GM10248 (cell line): Measurements from ENCODE around the gene CCRL2.

Experiments
- CTCF ChIA-PET: fragments of 300-600 bp; sonication (Branson Sonifier 250); formaldehyde crosslinking; extraction: SDS; loops from one replicate; lab custom pipeline; 2021; ENCODE audit warnings: antibody characterized with exemption; lab: Yijun Ruan, JAX
- POLR2A ChIA-PET: fragments of 350-650 bp; sonication (Branson Sonifier 250); formaldehyde crosslinking; extraction: SDS; loops from one replicate; lab custom pipeline; 2020; ENCODE audit warnings: antibody characterized with exemption; lab: Yijun Ruan, JAX
- DNase-seq: peaks from one replicate; pipeline ENCODE4 v3.0.0; 2012; ENCODE audit errors: extremely low spot score
- CTCF ChIP-seq: IDR thresholded peaks from 2 replicates; pipeline ENCODE4 v1.5.1; 2012; ENCODE audit warnings: mild to moderate bottlenecking, low read depth; ENCODE audit errors: extremely low read depth, missing control alignments, control extremely low read depth

Gene CCRL2

GRCh38 chr3:46397111-46397510 is 9.9 kb upstream of the CCRL2 start:
- POLR2A ChIA-PET = no interaction called here
- CTCF ChIA-PET = no interaction called here

DNA sequence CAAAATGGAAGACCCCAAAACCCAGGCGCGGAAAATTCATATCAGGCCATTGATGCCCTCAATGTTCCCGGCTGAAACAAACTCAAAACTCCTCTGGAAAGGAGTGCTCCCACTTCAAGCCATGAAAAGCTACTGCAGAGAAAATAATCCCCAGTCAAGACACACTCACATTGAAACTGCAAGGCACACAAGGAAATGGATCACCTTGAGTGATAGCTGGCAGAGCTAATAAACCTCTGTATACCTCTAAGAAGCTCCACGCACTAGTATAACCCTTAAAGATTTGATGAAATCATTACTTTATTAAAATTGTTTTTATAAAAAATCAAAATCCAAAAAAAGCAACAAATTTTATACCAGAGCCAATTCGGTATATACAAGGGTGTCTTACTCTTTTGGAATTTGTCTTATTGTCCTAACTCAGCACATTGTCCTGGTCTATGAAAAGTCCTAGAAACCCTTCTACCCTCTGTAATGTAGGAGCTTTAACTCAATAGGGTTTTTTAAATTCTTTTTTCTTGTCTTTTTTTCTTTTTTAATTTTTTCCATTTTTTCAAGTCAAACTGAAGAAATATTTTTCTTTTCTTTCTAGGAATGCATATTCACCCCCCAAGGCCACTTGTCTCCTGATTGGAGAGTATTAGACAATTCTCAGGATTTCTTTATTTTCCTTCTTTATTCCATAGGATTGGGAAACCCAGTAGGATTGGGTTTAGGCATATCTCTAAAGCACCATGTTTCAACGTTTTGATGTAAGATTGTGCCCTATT is 8.7 kb upstream of the CCRL2 start:
- CTCF ChIA-PET = interaction anchor here (1.0 to 1.6 kb wide), 2 partner anchors 10 to 264 kb away, joined by 3 to 4 read pairs; no protein-coding TSS in a partner anchor

More at GRCh38 chr3:46397111-46397510, 9.9 kb upstream of the CCRL2 start:
- DNase-seq = no peak
- no peak for TF ChIP-seq CTCF

DNA sequence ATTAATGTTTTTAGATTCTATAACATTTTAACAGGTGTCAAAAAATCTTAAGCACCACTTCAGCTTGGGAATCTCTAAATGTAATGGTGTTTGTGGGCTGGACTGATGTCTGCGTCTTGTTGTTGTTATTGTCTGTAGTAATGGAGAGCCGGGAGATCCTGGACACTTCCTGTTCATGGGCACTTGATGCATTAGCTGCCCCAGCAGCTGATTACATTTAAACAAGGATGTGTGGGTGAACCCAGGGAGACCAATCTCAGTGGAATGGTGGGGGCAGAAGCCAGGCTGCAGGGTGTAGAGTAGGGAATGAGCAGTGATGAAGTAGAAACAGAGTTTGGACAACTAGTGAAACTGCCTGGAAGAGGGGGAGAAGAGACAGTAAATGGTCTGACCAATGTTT is 8.0 kb upstream of the CCRL2 start:
- POLR2A ChIA-PET = no interaction called here
- no peak for TF ChIP-seq CTCF
- DNase-seq = no peak
- CTCF ChIA-PET = interaction anchor here (1.6 kb wide), 1 partner anchor 265 kb away, joined by 3 read pairs; no protein-coding TSS in a partner anchor

More for the DNA sequence above, 8.7 kb upstream of the CCRL2 start:
- DNase-seq = no peak
- TF ChIP-seq CTCF = no peak
- POLR2A ChIA-PET = no interaction called here

DNA sequence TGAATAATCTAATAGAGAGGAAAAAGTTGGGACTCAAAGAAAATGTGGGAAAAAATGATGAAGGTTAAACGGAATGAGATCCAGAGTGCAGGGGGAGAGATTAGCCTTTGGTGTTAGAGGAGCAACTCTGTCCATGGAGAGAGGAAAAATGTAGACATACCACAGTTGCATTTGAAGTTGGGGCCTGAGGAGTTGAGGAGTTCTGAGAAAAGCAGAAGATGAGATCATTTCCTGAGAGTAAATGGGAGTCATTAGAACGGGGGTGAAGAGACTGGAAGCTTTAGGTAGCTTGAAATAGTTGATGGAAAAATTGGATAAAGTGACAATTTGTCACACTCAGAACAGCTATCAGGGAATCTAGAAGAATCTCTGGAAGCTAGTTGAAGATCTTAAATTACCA is 7.5 kb upstream of the CCRL2 start:
- no peak for TF ChIP-seq CTCF
- no peak for DNase-seq
- CTCF ChIA-PET = interaction anchor here (1.1 to 1.6 kb wide), 3 partner anchors 11 to 266 kb away, joined by 3 to 4 read pairs (median 3); no protein-coding TSS in a partner anchor
- POLR2A ChIA-PET = no interaction called here

DNA sequence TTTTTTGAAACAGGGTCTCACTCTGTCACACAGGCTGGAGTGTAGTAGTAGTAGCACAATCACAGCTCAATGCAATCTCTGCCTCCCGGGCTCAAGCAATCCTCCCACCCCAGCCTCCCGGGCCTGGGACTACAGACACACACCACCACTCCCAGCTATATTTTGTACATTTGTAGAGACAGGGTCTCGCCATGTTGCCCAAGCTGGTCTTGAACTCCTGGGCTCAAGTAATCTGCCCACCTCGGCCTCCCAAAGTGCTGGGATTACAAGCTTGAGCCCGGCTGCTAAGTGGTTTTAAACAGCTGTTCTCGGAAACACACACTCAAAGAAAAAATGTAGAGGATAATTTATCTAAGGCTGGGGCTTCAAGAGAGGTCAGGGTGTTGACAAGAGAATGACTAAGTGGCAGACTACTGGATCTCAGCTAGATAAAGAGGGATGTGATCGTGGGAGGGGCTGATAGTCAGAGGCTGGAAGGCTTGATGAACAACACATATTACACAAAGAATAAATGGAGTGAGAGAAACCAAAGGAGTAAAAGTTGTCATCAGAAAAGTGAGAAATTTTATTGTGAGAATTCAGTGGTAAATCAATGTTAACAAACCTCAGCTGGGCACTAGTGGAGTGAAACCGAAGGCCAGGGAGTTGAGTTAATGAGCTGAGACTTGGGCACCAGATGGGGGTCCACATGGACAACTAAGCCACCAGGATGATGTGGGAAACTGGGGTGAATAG is 6.9 kb upstream of the CCRL2 start:
- DNase-seq = no peak
- TF ChIP-seq CTCF = no peak
- ChIA-PET CTCF (interaction anchor here (0.8 to 2.0 kb wide), 5 partner anchors 9 to 230 kb away, joined by 3 to 6 read pairs (median 4); partner anchors contain the start of gene CCR5), POLR2A (no interaction called here)

DNA sequence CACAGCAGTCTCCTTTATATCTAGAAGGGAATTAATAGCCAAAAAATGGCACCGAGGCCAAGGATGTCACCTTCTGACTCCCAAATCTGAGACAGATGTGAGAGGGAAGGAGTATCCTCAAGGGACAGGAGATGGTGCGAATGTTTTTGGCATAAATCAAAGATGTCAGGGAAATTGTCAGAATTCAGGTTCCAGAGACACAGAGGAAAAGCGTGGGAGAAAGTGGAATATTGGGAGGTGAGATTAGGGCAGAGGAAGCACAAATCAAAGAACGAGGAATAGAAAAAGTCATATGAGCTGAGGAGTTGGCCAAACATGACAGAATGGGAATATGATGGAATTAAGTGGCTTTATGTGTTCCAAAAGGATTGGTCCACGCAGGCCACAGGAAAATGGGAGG is 6.2 kb upstream of the CCRL2 start:
- ChIA-PET POLR2A (no interaction called here), CTCF (interaction anchor here (0.8 to 2.0 kb wide), 3 partner anchors 10 to 31 kb away, joined by 3 to 6 read pairs (median 4); partner anchors contain the start of gene CCR5)
- no peak for TF ChIP-seq CTCF
- no peak for DNase-seq
